Activated T-cell treated with anti-CD3 and anti-CD28 coated beads, Interleukin-2, amount 50 U/mL, for 4 hours (primary cell): ENCODE data around the gene SLC25A47. TPM values are rescaled to one million over a fixed set of nuclear protein-coding genes. Genes with fewer than 3 reads are reported as not detected.
"Not testable (repeated sequence)": the region's sequence is repeated elsewhere in the genome, so short reads cannot be mapped to it uniquely, and the experiment has no call there.

ENCODE experiments used
- ATAC-seq, 2 donors: fragments of 200-7000 bp; cut with Tn5 transposase; one replicate each; pipeline ENCODE4 v1.10.0; 2021
- DNase-seq: peaks from one replicate; pipeline ENCODE4 v3.0.0-alpha.2; 2020
- H3K27me3 Mint-ChIP-seq: one replicate; pipeline ENCODE4 v1.8.0; 2021; ENCODE audit warnings: low read depth, mixed read lengths
- H3K36me3 Mint-ChIP-seq: one replicate; pipeline ENCODE4 v1.8.0; 2022; ENCODE audit warnings: mixed read lengths; ENCODE audit not compliant: insufficient read depth
- H3K4me1 Mint-ChIP-seq: one replicate; pipeline ENCODE4 v1.8.0; 2021; ENCODE audit warnings: low read depth, mixed read lengths
- H3K4me3 Mint-ChIP-seq: one replicate; pipeline ENCODE4 v1.8.0; 2021; ENCODE audit warnings: mild to moderate bottlenecking, moderate library complexity, mixed read lengths
- H3K9me3 Mint-ChIP-seq: one replicate; pipeline ENCODE4 v1.8.0; 2021; ENCODE audit warnings: mixed read lengths
- total RNA-seq, 3 donors: library from RNA; stranded (reverse); gene quantifications; one replicate each; pipeline ENCODE4 v1.2.1, GENCODE V29; 2021

The SLC25A47 gene
- total RNA-seq, 3 donors from 2014 or later = not detected

DNA sequence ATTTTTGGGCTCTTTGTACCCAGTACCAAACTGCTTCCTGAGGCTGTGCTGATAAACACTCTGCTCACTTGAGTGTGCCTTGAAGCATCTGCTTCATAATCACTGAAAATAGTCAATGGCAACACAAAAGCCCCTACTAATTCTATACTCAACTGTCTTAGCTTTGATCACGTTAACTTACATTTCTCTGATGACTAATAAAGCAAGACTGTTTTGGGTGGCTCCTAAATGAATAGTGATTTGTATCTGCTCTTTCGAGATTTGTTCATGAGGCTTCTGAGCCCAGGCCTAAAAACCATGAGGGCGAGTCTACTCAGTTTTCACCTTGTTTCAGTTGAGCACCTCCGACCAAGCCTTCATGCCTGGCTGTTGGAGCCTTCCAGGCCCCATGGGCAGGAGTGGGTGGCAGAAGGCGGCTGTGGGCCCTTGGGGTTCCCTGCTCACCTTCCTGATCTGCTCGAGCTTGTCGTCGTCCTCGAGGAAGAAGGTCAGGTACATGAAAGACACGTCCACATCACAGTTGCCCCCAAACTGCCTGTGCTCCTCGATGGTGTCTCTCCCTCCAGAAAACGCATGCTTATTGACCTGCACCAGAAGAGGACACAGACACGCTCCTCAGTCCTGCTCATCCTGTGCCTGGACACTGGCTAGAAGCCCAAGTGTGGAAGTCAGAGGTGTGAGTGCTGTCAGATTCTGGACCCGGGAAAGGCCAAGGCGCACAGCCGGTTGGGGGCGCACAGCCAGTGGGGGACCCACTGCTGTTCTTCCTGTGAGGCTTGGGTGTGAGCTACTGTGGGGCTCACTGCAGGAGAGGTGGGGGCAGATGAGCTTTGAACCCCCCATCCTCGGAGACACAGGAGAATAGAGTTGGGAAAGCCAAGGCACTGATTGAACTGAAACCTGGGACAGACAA is 13.7 kb downstream of the SLC25A47 start:
- no peak overlapping the region for H3K4me3 Mint-ChIP-seq
- no peaks in the 10 kb centered on the region for H3K9me3 Mint-ChIP-seq
- no peaks in the 10 kb centered on the region for H3K27me3 Mint-ChIP-seq
- peaks cover 13% of the 10 kb centered on the region for H3K4me1 Mint-ChIP-seq
- DNase-seq = no peak
- peaks cover 51% of the 10 kb centered on the region for H3K36me3 Mint-ChIP-seq
- ATAC-seq = peak; percentile 30 to 36

DNA sequence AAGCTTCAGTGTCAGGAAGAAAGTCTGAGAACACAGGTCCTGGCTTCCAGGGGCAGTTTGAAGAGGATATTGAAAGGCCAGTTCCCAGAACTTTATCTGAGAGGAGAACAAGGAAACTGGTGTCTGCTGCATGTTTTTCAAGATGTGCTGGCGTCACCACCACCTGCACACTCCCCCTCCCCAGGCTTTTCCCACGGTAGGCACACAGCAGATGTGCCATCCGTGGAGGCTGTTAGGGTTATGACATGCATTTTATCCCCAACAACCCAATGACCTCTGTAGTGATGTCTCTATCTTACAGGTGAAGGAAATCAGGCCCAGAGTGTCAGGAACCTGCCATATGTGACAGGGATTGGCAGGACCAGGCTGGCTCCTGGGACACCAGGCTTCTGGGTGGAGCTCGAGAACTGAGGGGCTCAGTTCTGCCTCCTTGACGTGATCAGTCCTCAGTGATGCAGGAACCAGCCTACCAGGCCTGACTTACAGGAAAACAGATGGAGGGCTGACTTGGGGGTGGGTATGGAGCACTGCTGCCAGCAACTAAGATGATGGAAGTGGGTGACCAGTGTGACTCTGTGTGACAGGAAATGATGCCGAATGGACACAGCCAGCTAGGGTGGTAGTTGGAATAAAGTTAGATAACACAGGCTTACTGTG is 16.8 kb downstream of the SLC25A47 start:
- Mint-ChIP-seq H3K36me3 (peaks cover 58% of the 10 kb centered on the region), H3K4me3 (no peak overlapping the region), H3K9me3 (no peaks in the 10 kb centered on the region), H3K27me3 (no peaks in the 10 kb centered on the region), H3K4me1 (peaks cover 17% of the 10 kb centered on the region)
- DNase-seq (no peak), ATAC-seq (no peak)

DNA sequence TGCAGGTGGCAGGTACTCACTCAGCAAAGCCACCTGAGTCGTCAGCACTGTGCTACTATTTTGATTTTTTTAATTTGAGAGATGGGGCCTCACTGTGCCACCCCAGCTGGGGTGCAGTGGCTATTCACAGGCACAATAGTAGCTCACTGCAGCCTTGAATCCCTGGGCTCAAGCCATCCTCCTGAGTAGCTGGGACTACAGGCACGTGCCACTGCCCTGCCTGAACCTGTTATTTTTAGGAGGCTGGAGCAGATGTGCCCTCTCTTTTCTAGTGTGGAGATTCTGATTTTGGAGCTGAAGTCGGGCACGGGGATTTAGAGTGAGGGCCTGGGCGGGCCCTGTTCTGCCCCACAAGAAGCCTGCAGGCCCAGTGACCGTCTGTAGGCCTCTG is 17.3 kb downstream of the SLC25A47 start:
- no peaks in the 10 kb centered on the region for H3K27me3 Mint-ChIP-seq
- ATAC-seq (no peak), DNase-seq (no peak)
- H3K9me3 Mint-ChIP-seq = no peaks in the 10 kb centered on the region
- H3K4me3 Mint-ChIP-seq = no peak overlapping the region
- H3K4me1 Mint-ChIP-seq = peaks cover 17% of the 10 kb centered on the region
- peaks cover 54% of the 10 kb centered on the region for H3K36me3 Mint-ChIP-seq

DNA sequence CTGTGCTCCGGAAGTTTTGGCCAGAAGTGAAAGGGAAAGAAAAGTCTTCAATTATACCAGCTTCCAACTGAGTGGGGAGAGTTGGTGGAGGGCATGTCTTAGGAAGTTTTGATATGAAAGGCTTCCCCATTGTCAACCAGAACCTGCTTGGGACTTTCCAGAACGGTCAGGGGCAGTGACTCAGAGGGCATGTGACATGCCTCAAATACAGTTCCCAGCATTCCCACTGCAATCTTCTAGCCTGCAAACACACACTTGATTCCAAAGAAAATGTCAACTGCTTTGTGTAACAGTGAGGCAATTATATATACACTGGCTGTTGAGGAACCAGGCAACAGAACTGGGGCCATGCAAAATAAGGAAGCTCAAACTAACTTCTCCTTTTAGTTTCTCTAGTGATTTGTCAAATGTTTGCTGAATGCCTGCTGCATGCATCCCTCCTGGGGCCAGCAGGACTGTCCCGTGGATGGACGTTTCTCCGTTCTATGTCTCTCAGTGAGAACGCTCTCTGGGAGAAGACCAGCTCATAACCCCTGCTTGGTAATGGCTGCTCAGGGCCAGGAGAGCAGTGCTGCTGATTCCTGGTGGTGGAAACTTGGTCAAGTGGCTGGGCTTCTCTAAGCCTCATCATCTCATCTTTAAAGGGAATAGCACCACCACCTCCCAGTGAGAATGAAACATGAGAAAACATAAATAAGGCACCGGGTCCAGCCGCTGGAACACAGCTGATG is 18.3 kb downstream of the SLC25A47 start:
- peaks cover 57% of the 10 kb centered on the region for H3K36me3 Mint-ChIP-seq
- peak; percentile 68 to 75 for ATAC-seq
- H3K4me1 Mint-ChIP-seq = peaks cover 15% of the 10 kb centered on the region
- no peaks in the 10 kb centered on the region for H3K27me3 Mint-ChIP-seq
- H3K9me3 Mint-ChIP-seq = no peaks in the 10 kb centered on the region
- H3K4me3 Mint-ChIP-seq = no peak overlapping the region
- no peak for DNase-seq

DNA sequence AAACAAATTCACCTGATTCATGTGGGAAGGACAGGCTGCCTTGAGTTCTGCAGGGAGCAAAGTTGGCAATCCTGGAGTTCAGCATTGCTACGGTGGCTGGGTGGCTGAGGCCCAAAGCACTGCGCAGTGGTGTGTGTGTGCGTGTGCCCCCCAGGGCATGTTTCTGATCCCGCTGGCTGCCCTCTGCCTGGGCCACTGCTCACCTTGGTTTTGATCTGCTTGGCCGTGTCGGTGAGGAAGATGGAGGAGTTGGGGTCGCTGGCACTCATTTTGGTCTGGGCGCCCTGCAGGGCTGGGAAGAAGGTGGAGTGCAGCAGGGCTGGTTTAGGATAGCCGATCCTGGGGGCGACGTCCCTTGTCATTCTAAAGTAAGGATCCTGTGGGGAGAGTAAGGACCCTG is 19.1 kb downstream of the SLC25A47 start:
- no peak for ATAC-seq
- H3K4me1 Mint-ChIP-seq = peaks cover 14% of the 10 kb centered on the region

DNA sequence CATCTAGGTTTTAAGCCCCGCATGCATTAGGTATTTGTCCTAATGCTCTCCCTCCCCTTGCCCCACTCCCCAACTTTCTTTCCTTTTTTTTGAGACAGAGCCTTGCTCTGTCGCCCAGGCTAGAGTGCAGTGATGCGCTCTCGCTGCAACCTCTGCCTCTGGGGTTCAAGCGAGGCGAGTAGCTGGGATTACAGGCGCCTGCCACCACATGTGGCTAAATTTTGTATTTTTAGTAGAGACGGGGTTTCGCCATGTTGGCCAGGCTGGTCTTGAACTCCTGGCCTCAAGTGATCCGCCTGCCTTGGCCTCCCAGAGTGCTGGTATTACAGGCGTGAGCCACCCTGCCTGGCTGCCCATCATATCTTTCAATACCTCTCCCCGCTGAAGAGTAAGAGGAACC is 19.7 kb downstream of the SLC25A47 start:
- not testable (repeated sequence) for DNase-seq, H3K9me3 Mint-ChIP-seq, H3K27me3 Mint-ChIP-seq, H3K4me3 Mint-ChIP-seq, ATAC-seq
- Mint-ChIP-seq H3K4me1 (peaks cover 14% of the 10 kb centered on the region), H3K36me3 (peaks cover 53% of the 10 kb centered on the region)

More for the DNA sequence above, 19.1 kb downstream of the SLC25A47 start:
- peaks cover 57% of the 10 kb centered on the region for H3K36me3 Mint-ChIP-seq
- no peaks in the 10 kb centered on the region for H3K27me3 Mint-ChIP-seq
- no peaks in the 10 kb centered on the region for H3K9me3 Mint-ChIP-seq
- H3K4me3 Mint-ChIP-seq = no peak overlapping the region
- no peak for DNase-seq

DNA sequence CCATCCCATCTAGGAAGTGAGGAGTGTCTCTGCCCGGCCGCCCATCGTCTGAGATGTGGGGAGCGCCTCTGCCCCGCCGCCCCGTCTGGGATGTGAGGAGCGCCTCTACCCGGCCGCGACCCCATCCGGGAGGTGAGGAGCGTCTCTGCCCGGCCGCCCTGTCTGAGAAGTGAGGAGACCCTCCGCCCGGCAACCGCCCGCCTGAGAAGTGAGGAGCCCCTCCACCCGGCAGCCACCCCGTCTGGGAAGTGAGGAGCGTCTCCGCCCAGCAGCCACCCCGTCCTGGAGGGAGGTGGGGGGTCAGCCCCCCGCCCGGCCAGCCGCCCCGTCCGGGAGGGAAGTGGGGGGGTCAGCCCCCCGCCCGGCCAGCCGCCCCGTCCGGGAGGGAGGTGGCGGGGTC is 21.5 kb downstream of the SLC25A47 start:
- not testable (repeated sequence) for H3K27me3 Mint-ChIP-seq, ATAC-seq, DNase-seq, H3K4me3 Mint-ChIP-seq, H3K9me3 Mint-ChIP-seq
- Mint-ChIP-seq H3K4me1 (peaks cover 14% of the 10 kb centered on the region), H3K36me3 (peaks cover 60% of the 10 kb centered on the region)

DNA sequence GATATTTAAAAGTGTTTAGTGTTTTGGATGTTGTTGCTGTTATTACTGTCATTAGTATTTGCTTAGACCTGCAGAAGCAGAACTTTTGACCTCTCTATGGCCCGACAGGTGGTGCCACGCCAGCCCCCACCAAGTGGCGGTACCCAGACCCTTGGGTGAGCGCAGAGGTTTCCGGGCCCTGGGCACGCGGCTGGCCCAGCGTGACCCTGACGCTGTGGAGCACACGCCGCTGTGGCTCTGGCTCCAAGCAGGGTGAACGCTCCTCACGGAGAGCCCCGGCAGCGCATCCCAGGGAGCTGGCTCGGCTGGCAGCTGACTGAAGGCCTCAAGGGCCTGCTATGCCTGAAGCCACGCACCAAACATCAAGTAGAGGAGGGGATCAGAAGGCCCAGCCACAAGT is 22.6 kb downstream of the SLC25A47 start:
- DNase-seq (no peak), ATAC-seq (no peak)
- Mint-ChIP-seq H3K9me3 (no peaks in the 10 kb centered on the region), H3K4me3 (no peak overlapping the region), H3K27me3 (no peaks in the 10 kb centered on the region), H3K36me3 (peaks cover 57% of the 10 kb centered on the region), H3K4me1 (peaks cover 14% of the 10 kb centered on the region)

DNA sequence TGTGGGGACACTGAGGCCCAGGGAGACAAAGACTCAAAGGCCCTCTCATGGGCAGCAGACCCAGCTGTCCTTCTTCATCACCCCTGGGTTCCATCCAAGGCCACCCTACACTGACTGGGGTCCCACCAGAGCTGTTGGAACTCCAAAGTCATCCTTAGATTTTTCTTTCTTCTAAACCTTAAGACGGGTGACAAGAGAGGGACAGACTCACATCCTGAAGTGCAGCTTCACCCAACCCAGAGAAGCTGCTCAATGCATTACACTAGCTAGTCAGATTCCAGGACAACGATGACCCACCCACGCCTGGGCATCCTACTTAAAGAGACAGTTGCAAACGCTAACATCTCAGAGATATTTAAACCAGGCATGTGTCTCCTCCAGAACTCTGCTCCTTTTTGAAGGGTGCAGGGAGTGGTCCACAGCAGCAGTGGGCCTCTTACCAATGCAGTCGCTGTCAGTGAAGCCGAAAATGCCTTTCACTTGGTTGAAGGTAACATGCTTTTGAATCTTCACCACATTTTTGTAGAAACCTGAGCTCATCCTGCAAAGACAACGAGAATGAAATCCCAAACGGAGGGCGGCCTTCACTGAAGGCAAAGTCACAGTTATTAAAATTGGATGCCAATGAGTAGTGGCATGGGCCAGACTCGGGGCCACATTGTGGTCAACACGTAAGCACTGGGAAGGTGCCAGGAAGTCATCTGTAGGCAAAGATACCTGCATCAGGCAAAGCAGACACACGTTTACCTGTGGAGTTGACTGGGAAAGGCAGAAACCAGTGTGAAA is 23.4 kb downstream of the SLC25A47 start:
- ATAC-seq (no peak), DNase-seq (no peak)
- Mint-ChIP-seq H3K4me3 (no peak overlapping the region), H3K4me1 (peaks cover 8% of the 10 kb centered on the region), H3K36me3 (peaks cover 59% of the 10 kb centered on the region), H3K27me3 (no peaks in the 10 kb centered on the region), H3K9me3 (no peaks in the 10 kb centered on the region)

DNA sequence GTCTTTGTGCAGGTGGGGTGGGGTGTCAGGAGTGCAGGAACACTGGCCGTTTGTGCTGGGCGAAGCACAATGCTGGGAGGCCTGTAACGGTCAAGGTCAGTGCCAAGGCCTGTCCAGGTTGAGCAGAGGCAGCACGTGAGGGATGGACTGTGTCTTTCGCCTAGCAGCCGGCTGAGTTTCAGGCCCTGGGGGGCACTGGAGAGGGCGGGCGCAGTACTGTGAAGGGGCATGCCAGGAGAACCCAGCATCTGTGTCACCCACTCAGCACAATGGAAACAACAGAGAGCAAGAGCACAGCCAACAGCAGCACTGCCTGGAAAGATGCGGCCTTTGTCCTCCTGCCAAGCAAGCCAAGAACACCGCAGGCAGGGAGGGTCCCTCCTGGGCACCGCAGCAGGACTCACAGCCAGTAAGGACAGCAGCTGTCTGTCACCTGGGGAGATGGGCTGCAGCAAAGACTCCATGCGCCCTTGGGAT is 25.2 kb downstream of the SLC25A47 start:
- ATAC-seq (no peak), DNase-seq (no peak)
- Mint-ChIP-seq H3K4me1 (no peaks in the 10 kb centered on the region), H3K9me3 (no peaks in the 10 kb centered on the region), H3K36me3 (peaks cover 51% of the 10 kb centered on the region), H3K27me3 (no peaks in the 10 kb centered on the region), H3K4me3 (no peak overlapping the region)

DNA sequence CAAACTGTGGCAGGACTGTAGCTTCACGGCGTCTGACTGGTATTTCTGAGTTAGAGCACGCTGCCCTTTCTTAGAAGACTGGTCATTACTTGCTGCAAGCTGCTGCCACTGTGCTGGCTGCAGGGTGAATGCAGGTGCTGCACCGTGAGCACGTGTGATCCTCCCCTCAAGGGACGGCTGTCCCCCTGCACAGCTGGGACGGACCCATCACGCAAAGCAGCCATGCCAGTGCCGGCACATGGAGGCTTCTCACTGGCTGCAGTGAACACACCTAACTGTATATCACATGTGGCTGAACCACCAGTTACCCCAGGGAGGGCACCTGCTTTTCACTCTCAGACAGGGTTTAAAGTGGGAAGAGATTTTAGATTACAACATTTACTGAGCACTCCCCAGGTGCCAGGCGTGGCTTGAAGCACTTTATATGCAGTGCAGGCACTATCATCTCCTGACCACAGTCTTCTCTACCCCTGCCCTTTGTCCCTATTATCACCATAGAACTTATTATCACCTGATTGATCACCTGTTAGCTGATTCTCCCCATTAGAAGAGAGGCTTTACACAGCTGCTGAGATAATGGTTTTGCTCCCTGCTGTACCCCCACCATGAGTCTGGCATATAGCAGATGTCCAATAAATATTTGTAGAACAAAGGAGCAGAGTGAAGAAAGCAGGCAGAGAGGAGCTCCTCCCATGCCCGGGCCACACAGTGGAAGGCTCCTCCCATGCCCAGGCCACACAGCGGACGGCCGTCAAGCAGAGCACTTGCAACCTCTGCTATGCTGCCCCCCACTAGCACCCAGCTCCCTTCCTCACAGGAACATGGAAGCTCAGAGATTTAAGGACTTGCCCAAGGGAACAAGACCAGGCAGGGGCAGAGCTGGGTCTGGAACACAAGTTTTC is 25.9 kb downstream of the SLC25A47 start:
- DNase-seq = no peak
- H3K9me3 Mint-ChIP-seq = no peaks in the 10 kb centered on the region
- H3K27me3 Mint-ChIP-seq = no peaks in the 10 kb centered on the region
- ATAC-seq = peak in 1 of 2 donors; percentile 10
- peaks cover 52% of the 10 kb centered on the region for H3K36me3 Mint-ChIP-seq
- H3K4me3 Mint-ChIP-seq = no peak overlapping the region
- no peaks in the 10 kb centered on the region for H3K4me1 Mint-ChIP-seq

DNA sequence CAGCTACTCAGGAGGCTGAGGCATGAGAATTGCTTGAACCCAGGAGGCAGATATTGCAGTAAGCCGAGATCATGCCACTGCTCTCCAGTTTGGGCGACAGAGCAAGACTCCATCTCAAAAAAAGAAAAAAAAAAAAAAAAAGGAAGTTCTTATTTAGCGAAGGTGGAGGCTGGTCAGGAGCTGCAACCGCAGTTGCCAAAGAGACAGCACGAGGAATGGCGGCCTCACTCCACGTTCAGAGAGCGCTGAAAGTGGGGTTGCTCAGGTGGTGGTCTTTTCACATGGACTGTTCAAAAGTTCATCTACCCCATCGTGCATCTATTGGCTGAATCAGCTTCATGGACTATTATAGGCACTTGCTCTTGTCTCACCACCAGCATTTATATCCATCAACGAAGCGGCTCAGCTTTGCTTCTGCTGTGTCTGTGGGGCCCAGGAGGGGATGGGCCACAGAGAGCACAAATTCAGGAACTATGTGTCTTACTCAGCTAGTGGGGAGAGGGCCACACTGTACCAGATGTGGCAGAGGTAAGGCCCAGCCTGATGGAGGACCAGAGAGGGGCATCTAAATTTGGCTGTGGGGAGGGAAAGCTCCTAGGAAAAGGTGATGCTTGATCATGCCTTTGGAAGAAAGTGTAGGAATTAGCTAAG is 27.3 kb downstream of the SLC25A47 start:
- peaks cover 59% of the 10 kb centered on the region for H3K36me3 Mint-ChIP-seq
- H3K4me3 Mint-ChIP-seq = no peak overlapping the region
- ATAC-seq (peak in 1 of 2 donors; percentile 30), DNase-seq (no peak)
- no peaks in the 10 kb centered on the region for H3K27me3 Mint-ChIP-seq
- no peaks in the 10 kb centered on the region for H3K9me3 Mint-ChIP-seq
- no peaks in the 10 kb centered on the region for H3K4me1 Mint-ChIP-seq

DNA sequence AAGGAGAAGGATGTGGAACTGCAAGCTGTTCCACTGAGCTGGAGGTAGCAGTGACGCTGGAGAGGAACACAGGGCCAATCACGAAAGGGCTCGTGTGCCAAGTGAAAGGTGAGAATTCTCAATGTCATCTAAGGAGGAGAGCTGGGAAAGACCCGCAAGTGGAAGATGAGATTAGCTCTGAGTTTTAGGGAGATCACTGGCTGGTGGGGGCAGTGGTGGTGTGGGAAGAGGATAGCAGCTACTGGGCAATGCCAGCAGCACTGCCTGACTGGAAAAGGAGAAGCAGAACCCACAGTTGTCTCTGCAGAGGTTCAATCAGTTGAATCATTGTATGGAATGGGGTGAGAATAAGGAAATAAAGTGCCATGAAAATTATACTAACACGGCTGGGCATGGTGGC is 27.8 kb downstream of the SLC25A47 start:
- DNase-seq (no peak), ATAC-seq (no peak)
- Mint-ChIP-seq H3K9me3 (no peaks in the 10 kb centered on the region), H3K4me3 (no peak overlapping the region), H3K4me1 (no peaks in the 10 kb centered on the region), H3K27me3 (no peaks in the 10 kb centered on the region), H3K36me3 (peaks cover 61% of the 10 kb centered on the region)
